GM18951 (cell line): Measurements from ENCODE around the gene FOXO4.

Source experiments
- POLR2A ChIP-seq: IDR thresholded peaks from 4 replicates; pipeline ENCODE4 v1.6.1; 2011; ENCODE audit warnings: mild to moderate bottlenecking; ENCODE audit not compliant: insufficient read length, insufficient read depth; ENCODE audit errors: extremely low read depth
- in situ Hi-C: fragments of 300-500 bp; cut with MboI; formaldehyde crosslinking; loops from one replicate; pipeline ENCODE4 v1.12.0; 2022; ENCODE audit warnings: low sequenced_read_pairs, mixed read lengths, inconsistent platforms; ENCODE audit not compliant: unreplicated experiment

The FOXO4 gene

GRCh38 chrX:71128166-71128833, 32.6 kb downstream of the FOXO4 start:
- TF ChIP-seq POLR2A = no peak
- in situ Hi-C loops = no loop called here

- in situ Hi-C loops = no loop called here
- no peak for TF ChIP-seq POLR2A
Measured at GRCh38 chrX:71128915-71129765, 33.5 kb downstream of the FOXO4 start.

- in situ Hi-C loops = no loop called here
- TF ChIP-seq POLR2A = no peak
Measured at GRCh38 chrX:71131510-71131909, 35.9 kb downstream of the FOXO4 start.

GRCh38 chrX:71140440-71140839, 44.8 kb downstream of the FOXO4 start:
- in situ Hi-C loops = no loop called here
- no peak for TF ChIP-seq POLR2A

GRCh38 chrX:71143508-71143907, 47.9 kb downstream of the FOXO4 start:
- no peak for TF ChIP-seq POLR2A
- in situ Hi-C loops = no loop called here

- in situ Hi-C loops = no loop called here
- TF ChIP-seq POLR2A = no peak
Measured at GRCh38 chrX:71144651-71145050, 49.0 kb downstream of the FOXO4 start, which contains the start of gene NLGN3. Gene NLGN3 (plus strand): TSS chrX:71144841. CDS start chrX:71147750, 2,909 bp downstream.

GRCh38 chrX:71147496-71148277, 52.0 kb downstream of the FOXO4 start:
- in situ Hi-C loops = no loop called here
- no peak for TF ChIP-seq POLR2A

GRCh38 chrX:71148278-71148663, 52.6 kb downstream of the FOXO4 start:
- no peak for TF ChIP-seq POLR2A

GRCh38 chrX:71151366-71151765, 55.7 kb downstream of the FOXO4 start:
- TF ChIP-seq POLR2A = no peak
- in situ Hi-C loops = loop anchor here (25.0 kb wide), 1 partner anchor 389 kb away; no protein-coding TSS in a partner anchor

More at GRCh38 chrX:71148278-71148663, 52.6 kb downstream of the FOXO4 start:
- in situ Hi-C loops = no loop called here
